ENCODE results near the gene TNS2. TPM values are rescaled to one million over a fixed set of nuclear protein-coding genes. Genes with fewer than 3 reads are reported as not detected.

Gene TNS2
- total and polyA plus RNA-seq, 9 of the 15 experiments (the other 6 are each of a cell fraction or from before 2014, with no cell fraction given), result 0.28 to 3.1 (median 1.2) TPM; not detected in 1

GRCh38 chr12:53005986-53006809, 43.7 kb upstream of the TNS2 start, which contains the start of gene EIF4B (continued):
- TF ChIP-seq HNRNPH1 (optimal IDR thresholded peaks at IDR 0.05; ENCODE audit: low read depth, low read length) (no peak), KLF1 (tag; IDR thresholded peaks at IDR 0.05) (0 out of 2 replicates have a peak, but pooled peaks have one; percentile 24), GABPB1 (CRISPR knock-in tag; IDR thresholded peaks at IDR 0.05) (peak; percentile 25; the same call in 1 of the 2 replicates), TFAP4 (CRISPR knock-in tag; IDR thresholded peaks at IDR 0.05; ENCODE audit: borderline replicate concordance) (peak; percentile 75; the same call in 1 of the 2 replicates), ATF4 (CRISPR knock-in tag; IDR thresholded peaks at IDR 0.05) (no peak), RBM39 (optimal IDR thresholded peaks at IDR 0.05; ENCODE audit: low read depth, low read length) (peak; percentile 98), RBBP5 (IDR thresholded peaks at IDR 0.05; ENCODE audit: borderline replicate concordance, insufficient read depth, low read length, poor library complexity, severe bottlenecking) (peak; percentile 96), ZNF408 (CRISPR knock-in tag; IDR thresholded peaks at IDR 0.05; ENCODE audit: low read depth) (no peak), RFX7 (CRISPR knock-in tag; IDR thresholded peaks at IDR 0.05) (no peak), CCNT2 (IDR thresholded peaks at IDR 0.05; ENCODE audit: borderline replicate concordance, extremely low read depth, insufficient read length, low read depth, low read length) (no peak), E2F5 (CRISPR knock-in tag; IDR thresholded peaks at IDR 0.05) (no peak), ERF (CRISPR knock-in tag; IDR thresholded peaks at IDR 0.05) (0 out of 2 replicates have a peak, but pooled peaks have one; percentile 70), SMAD3 (CRISPR knock-in tag; conservative IDR thresholded peaks at IDR 0.05) (0 out of 2 replicates have a peak, but pooled peaks have one; percentile 34), SOX6 (IDR thresholded peaks at IDR 0.05) (0 out of 2 replicates have a peak, but pooled peaks have one; percentile 38), FIP1L1 (IDR thresholded peaks at IDR 0.05; ENCODE audit: low read depth, low read length, poor library complexity, severe bottlenecking) (peak; percentile 50), CEBPZ (IDR thresholded peaks at IDR 0.05; ENCODE audit: borderline replicate concordance, low read depth, low read length) (no peak), YY1 (IDR thresholded peaks at IDR 0.05; ENCODE audit: borderline replicate concordance in 1 of 3, control insufficient read depth in 1 of 3, extremely low read depth in 1 of 3, insufficient read depth in 3 of 3, insufficient read length in 1 of 3, insufficient replicate concordance in 2 of 3, low read depth in 1 of 3, low read length in 2 of 3) (peak; percentile 84 to 96 (median 94)), NFE2L1 (tag; IDR thresholded peaks at IDR 0.05; ENCODE audit: borderline replicate concordance, low read depth) (no peak), BDP1 (IDR thresholded peaks at IDR 0.05; ENCODE audit: insufficient read depth, insufficient read length) (no peak)
